Peyer's patch (tissue), 4 donors: Measurements from ENCODE around the gene HAUS5.

Experiments
- POLR2A ChIP-seq, 2 donors: fragments of 450-650 bp; IDR thresholded peaks; one replicate each; pipeline ENCODE4 v1.5.1; 2017; ENCODE audit warnings: antibody characterized with exemption in 2 of 2, mild to moderate bottlenecking in 2 of 2, moderate library complexity in 2 of 2
- TF ChIP-seq, protein P1 (sequence below), 6 experiments: fragments of 450-650 bp in 4 of 6; fragments of 200-600 bp in 2 of 6; sonication (generic) in 1 of 6; IDR thresholded peaks; one replicate each; pipeline ENCODE4 v1.5.1; 2017 to 2019; ENCODE audit warnings: antibody characterized with exemption in 6 of 6, mild to moderate bottlenecking in 3 of 6, moderate library complexity in 1 of 6

DNA sequence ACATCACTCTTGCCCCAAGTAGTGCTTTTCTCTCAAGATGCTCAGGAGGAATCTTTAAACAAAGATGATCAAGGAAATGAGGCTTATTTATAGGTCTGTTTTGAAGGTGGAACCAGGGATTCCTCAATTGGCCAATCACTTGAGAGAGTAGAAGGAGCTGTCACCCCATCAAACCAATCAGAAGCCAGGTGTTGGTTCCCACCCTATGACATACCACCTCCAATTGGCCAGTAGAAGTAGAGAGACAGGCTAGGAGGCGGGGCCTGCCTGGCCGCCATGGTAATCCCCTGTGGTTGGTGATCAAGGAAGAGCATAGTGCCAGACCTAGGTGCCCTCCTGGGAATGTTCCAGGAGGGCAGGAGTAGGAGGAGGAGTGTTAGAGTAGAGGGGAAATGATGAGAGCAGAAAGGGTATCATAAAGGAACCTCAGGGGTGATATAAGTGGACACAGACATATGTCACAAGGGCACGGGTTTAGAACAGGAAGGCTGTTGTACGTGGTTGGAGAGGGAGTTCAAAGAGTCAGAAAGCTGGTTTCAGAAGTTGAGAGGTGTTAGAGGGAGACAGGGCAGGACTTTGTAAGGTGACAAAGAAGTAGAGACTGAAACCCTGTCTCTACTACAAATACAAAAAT lies 16.1 kb upstream of the HAUS5 start:
- TF ChIP-seq, protein P1, sequence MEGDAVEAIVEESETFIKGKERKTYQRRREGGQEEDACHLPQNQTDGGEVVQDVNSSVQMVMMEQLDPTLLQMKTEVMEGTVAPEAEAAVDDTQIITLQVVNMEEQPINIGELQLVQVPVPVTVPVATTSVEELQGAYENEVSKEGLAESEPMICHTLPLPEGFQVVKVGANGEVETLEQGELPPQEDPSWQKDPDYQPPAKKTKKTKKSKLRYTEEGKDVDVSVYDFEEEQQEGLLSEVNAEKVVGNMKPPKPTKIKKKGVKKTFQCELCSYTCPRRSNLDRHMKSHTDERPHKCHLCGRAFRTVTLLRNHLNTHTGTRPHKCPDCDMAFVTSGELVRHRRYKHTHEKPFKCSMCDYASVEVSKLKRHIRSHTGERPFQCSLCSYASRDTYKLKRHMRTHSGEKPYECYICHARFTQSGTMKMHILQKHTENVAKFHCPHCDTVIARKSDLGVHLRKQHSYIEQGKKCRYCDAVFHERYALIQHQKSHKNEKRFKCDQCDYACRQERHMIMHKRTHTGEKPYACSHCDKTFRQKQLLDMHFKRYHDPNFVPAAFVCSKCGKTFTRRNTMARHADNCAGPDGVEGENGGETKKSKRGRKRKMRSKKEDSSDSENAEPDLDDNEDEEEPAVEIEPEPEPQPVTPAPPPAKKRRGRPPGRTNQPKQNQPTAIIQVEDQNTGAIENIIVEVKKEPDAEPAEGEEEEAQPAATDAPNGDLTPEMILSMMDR (IDR thresholded peaks at IDR 0.05): no peak
- no peak for TF ChIP-seq POLR2A (IDR thresholded peaks at IDR 0.05)
